HG03025 (cell line): Measurements from ENCODE around the gene SLC26A5.
A peak's percentile ranks its signal among the peaks of the same experiment; 100 is the strongest.
"Not testable (repeated sequence)": the region's sequence is repeated elsewhere in the genome, so short reads cannot be mapped to it uniquely, and the experiment has no call there.

Experiments used
- ATAC-seq: cut with Tn5 transposase; IDR thresholded peaks from one replicate; pipeline ENCODE4 v1.9.1; 2021; ENCODE audit warnings: mild to moderate bottlenecking, moderate library complexity; ENCODE audit not compliant: unreplicated experiment, low FRiP score

SLC26A5 gene

GRCh38 chr7:103446049-103446520 lies at the start of gene SLC26A5:
Gene SLC26A5, minus strand, starts transcription at chr7:103446207. Its CDS starts 24,693 bp downstream, at chr7:103421514.
- ATAC-seq = no peak

- ATAC-seq = no peak
These were observed 41.4 kb upstream of the SLC26A5 start for GRCh38 chr7:103487419-103487818.

GRCh38 chr7:103486873-103487272 lies 40.9 kb upstream of the SLC26A5 start:
- ATAC-seq = not testable (repeated sequence)

GRCh38 chr7:103480771-103481170 lies 34.8 kb upstream of the SLC26A5 start:
- no peak for ATAC-seq

- ATAC-seq = no peak
These were observed 28.9 kb upstream of the SLC26A5 start for GRCh38 chr7:103474956-103475355.

- ATAC-seq = no peak
These were observed 23.3 kb upstream of the SLC26A5 start for GRCh38 chr7:103469095-103469948.

- ATAC-seq = no peak
These were observed 20.8 kb upstream of the SLC26A5 start for GRCh38 chr7:103466814-103467213.

- no peak for ATAC-seq
These were observed 16.4 kb upstream of the SLC26A5 start for GRCh38 chr7:103462358-103462757.

- ATAC-seq = peak; percentile 69
These were observed 1.3 kb upstream of the SLC26A5 start for GRCh38 chr7:103447073-103447960.

- ATAC-seq = no peak
These were observed 569 bp downstream of the SLC26A5 start for GRCh38 chr7:103445228-103446048.

GRCh38 chr7:103439661-103440060 lies 6.3 kb downstream of the SLC26A5 start:
- no peak for ATAC-seq

GRCh38 chr7:103437623-103438022 lies 8.4 kb downstream of the SLC26A5 start:
- no peak for ATAC-seq

- peak; percentile 57 for ATAC-seq
These were observed 13.3 kb downstream of the SLC26A5 start for GRCh38 chr7:103432712-103433111.

GRCh38 chr7:103425177-103425576 lies 20.8 kb downstream of the SLC26A5 start:
- ATAC-seq = no peak

GRCh38 chr7:103423467-103424179 lies 22.4 kb downstream of the SLC26A5 start:
- ATAC-seq = no peak

- no peak for ATAC-seq
These were observed 25.1 kb downstream of the SLC26A5 start for GRCh38 chr7:103420857-103421384.

GRCh38 chr7:103418241-103418640 lies 27.8 kb downstream of the SLC26A5 start:
- no peak for ATAC-seq

GRCh38 chr7:103413407-103413806 lies 32.6 kb downstream of the SLC26A5 start:
- ATAC-seq = no peak

GRCh38 chr7:103412151-103412550 lies 33.9 kb downstream of the SLC26A5 start:
- ATAC-seq = no peak
